Femur (tissue), 1 donor: ENCODE measurements around the gene LENG1.
A peak's percentile ranks its signal among the peaks of the same experiment; 100 is the strongest.

ENCODE experiments used
- DNase-seq: peaks from one replicate; pipeline ENCODE4 v3.0.0-alpha.2; 2017

LENG1 gene

DNA sequence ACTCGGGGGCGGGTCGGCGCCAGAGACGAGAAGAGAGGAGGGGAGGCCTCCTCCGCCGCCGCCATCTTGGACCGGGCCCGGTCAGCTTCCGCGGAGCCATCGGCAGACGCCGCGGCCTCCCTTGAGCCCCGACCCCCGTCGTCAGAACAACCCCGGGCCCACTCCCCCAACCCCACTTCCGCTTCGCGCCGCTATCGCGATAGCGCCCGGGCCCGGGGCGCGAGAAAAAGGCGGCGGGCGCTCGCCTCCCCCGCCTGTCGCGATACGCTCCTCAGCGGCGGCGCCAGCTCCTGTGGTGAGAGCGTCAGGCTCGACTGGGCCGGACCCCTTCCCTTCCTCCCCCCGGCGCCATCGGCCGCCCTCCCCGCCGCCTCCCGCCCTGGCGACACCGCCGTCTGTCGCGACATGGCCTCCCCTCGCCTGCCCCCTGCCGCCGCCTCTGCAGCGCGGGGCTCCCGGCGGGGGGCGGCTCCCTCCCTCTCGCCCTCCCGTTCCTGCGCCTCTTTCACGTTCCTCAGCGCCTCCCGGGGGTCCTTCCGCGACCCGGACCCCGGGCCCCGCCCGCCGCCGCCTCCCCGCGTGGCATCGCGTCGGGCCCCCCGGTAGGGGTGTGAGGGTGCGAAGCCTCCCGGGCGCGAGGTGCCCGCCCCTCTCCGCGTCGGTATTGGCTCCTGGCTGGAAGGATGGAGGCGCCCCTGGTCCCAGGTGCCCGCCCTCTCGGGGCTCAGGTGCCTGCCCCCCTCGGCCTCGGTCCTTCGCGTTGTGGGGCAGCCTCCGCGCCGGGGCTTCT lies 21.6 kb downstream of the LENG1 start, which contains the start of gene CNOT3:
TSS of gene CNOT3 (plus strand) at position 64 of the 790 bp plus-strand sequence. CDS start 5,217 bp downstream, outside the sequence.
- DNase-seq: no peak

DNA sequence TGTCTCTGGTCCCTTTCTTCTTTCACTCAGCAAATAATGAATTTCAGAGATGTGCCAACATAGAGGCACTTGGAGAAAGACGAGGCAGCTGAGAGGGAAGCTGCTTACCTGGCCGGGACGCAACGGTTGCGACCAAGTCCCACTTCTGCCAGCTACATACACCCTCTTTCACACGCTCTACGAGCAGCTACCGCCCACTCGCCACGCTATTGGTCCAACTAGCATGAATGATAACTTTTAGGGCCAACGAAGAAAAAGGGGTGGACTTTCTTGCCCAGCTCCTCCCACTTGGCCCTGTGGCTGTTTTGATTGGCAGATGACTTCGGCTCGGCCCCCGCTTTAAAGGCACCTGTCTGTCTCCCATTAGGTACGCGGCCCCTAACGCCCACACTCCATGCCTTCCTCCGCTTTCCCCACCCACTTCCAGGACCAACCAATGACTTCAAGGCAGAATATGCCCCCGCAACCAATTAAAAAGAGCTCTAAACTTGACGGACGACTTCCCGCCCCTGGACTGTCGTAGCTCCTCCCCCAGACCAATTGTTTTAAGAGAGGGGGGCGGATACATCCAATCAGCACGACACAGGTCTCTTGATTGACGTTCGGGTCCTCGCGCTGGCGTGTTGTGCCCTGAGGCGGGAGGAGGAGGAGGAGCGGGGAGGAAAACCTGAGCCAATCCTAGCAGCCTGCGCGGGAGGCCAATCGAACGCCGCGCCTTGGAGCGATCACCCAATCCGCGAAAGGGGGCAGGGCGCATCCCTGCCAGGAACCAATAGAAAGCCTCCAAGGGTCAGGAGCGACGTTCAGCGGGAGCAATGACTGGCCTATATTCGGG lies 22.4 kb downstream of the LENG1 start:
- DNase-seq: peak; percentile 100

DNA sequence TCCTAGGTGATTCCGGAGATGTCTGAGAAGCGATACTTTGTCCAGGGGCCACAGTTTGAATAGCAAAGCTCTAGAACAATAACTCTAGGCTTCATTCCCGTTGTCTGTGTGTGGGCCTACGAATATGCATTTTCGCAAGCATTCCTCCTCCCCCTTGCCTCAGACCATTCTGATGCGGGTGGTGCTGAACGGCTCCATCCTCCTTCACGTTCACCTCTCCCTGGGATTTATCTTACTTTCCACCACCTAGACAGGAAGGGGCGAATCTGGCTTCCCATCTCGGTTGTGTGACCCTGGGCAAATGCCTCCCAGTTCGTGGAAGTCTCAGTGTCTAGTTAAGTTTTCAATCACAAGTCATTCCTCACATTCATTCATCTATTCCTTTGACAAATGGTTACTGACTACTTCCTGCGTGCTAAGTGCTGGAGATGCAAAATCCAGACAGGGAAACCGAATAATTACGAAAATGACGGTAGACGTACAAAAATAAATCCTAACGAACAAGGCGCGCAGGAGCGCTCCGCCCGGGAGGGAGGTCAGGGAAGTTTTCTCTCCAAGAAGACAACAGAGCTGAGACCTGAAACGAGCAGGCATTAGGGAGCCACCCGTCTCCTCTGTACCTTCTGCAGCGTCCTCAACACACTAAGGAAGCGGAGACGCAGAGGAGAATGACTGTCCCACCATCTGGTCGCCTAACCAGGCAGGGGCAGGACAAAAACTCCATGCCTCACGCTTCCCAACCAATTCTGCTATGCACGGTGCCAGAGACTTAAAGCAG lies 23.2 kb downstream of the LENG1 start:
- no peak for DNase-seq

DNA sequence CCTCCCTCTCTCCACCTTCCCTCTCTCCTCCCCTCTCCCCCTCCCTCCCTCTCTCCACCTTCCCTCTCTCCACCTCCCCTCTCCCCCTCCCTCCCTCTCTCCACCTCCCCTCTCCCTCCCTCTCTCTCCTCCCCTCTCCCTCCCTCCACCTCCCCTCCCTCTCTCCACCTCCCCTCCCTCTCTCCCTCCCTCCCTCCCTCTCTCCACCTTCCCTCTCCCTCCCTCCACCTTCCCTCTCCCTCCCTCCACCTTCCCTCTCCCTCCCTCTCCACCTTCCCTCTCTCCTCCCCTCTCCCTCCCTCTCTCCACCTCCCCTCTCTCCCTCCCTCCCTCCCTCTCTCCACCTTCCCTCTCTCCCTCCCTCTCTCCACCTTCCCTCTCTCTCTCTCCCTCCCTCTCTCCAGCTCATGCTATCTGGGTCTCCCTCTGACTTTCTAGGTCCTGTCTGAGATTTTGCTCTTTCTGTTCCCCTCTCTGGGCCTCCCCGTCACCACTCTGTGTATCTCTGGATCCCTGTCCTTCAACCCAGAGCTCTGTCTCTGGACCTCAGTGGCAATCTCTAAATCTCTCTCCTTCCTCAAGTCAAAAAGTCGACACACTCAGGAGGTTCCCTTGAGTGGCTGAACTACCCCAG lies 25.4 kb downstream of the LENG1 start:
- no peak for DNase-seq

DNA sequence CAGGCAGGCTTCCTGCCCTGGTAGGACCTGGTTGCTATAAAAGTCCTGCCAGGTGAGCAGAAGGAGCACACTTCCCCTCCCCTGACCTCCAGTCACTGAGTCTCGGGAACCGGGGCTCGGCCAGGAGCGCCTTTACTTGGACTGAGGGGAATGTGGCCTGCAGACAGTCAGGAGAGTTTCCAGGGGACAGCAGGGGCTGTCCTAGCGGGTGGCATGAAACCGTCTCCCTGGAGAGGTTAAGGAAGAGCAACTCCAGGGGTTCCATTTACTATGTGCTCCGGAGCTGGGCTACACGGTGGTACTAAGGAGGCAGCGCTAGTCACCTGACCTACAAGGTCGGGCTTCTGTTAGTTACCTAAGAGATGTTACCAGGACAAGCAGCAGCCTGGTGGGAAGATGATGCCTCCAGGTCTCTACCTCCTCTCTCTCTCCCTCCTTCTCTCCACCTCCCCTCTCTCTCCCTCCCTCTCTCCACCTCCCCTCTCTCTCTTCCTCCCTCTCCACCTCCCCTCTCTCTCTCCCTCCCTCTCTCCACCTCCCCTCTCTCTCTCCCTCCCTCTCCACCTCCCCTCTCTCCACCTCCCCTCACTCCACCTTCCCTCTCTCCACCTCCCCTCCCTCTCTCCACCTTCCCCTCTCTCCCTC lies 26.1 kb downstream of the LENG1 start:
- no peak for DNase-seq

DNA sequence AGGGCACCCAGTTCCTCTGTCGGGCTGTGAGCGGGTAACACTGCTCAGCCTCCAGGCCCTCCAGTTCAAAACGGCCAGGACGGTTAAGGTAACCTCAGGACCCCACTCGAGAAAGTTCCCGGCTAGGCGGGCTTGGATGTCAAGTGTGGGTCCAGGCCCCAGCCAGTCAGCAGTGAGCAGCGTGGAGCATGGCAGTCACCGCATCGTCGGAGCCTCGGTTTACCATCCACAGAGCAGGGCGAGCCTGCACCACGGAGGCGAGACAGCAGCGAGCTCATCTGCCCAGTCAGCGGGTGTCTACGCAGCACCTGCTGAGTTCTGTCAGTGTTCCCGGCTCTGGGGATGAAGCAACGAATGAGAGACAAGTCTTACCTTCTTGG lies 29.9 kb downstream of the LENG1 start:
- no peak for DNase-seq

DNA sequence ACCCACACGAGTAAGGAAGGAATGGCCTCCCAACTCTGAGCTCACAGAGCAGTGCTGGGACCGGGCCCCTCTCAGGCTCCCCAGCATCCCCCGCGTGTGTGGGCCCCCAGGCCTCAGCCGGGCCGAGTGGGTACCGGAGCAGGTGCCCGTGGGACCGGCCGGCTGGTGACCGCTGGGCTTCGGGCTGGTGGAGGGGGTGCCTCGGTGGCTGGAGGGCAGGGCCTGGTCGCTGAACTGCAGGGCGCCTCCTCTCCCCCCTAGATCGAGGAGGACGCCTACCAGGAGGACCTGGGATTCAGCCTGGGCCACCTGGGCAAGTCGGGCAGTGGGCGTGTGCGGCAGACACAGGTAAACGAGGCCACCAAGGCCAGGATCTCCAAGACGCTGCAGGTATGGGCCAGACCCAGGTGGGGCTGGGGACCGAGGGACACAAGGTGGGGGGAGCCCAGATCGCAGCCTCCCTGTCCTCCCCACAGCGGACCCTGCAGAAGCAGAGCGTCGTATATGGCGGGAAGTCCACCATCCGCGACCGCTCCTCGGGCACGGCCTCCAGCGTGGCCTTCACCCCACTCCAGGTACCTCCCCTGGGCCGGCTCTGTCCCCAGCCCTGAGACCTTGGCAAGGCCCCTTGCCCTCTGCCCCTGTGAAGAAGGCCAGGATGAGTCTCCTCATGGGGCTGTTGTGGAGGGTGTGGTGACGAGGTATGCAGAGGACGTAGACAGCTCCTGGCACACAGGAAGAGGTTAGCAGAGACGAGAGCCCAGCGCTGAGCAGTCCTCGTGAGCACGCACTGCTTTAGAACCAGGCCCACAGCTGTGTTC lies 30.5 kb downstream of the LENG1 start:
- DNase-seq: no peak

DNA sequence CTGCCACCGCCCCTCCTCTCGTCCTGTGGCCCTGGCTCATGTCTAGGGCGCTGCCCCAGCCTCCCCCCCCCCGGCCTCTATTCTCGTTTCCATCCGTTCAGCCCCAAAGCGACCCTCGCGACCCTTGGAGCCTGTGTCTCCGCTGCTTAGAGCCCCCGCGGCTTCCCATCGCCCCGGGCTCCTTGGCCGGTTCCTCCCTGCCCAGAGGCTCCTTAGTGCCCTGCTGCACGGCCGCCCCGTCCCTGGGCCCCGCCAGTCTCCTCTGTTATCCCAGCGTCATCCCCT lies 31.1 kb downstream of the LENG1 start:
- DNase-seq: no peak

DNA sequence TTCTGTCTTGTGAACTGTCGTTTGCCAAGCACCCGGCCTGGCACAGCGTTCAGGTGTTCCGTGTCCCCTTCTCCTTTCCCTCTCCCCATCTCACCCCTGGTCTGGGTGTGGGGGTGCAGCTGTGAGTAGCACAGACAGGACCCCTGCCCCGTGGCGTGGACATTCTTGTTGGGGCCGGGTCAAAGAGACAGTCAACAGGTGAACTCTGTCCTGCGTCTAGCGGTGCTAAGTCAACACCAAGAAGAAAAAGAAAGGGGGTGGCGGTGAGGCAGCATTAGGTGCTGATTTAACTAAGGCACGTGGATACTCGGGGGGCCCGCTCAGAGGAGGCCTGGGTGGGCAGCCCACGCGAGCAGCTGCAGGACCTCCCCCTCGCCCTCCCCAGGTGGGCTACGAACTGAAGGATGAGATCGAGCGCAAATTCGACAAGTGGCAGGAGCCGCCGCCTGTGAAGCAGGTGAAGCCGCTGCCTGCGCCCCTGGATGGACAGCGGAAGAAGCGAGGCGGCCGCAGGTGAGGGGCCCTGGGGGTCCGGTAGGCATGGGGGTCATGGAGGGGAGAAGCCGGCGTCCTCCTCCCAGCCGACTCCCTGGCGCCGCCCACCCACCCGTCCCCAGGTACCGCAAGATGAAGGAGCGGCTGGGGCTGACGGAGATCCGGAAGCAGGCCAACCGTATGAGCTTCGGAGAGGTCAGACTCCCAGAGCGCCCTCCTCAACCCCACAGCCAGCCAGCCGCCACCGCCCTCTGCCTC lies 31.7 kb downstream of the LENG1 start:
- DNase-seq: no peak

DNA sequence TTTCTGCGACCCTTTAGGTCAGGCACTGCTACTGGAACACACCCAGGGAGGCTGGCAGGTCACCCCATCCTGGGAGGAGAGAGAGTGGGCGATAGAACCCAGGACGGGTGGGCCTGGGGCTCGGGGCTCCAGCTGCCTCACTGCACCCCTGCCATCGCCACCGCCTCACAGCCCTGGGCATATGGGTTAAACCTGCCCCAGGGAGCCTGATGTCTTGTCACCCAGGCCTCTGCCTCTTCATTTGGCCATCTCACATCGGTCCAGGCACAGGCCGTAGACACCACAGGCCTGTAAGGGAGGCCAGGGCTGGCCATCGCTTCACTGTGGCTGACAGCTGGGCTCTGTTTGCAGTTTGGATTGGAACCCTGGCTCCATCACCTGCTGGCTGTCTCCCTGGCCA lies 33.8 kb downstream of the LENG1 start:
- DNase-seq: no peak

DNA sequence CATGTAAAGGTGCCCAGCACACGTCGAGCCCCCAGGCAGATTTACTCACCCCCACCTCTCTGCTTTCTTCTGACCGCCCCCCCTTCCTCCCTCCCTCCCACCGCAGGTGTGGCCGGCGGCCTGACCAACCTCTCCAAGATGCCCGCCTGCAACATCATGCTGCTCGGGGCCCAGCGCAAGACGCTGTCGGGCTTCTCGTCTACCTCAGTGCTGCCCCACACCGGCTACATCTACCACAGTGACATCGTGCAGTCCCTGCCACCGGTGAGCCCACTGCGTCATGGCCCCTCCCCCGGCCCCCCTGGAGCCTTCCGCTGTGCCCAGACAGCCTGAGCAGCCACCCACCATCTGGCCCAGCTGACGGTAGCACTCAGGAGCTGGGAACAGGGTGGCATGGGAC lies 35.1 kb downstream of the LENG1 start:
- no peak for DNase-seq

DNA sequence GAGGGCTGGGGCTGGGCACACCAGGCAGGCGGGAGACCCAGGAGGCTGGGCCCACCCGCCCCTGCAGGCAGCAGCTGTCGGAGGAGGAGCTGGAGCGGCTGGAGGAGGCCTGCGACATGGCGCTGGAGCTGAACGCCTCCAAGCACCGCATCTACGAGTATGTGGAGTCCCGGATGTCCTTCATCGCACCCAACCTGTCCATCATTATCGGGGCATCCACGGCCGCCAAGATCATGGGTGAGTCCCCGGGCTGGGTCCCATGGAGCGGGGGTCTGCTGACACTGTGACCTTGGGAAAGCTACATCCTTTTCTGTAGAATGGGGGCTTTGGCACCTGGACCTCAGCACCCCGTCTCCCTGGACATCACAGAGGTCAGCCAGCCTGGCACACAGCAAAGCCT lies 35.8 kb downstream of the LENG1 start:
- DNase-seq: no peak

DNA sequence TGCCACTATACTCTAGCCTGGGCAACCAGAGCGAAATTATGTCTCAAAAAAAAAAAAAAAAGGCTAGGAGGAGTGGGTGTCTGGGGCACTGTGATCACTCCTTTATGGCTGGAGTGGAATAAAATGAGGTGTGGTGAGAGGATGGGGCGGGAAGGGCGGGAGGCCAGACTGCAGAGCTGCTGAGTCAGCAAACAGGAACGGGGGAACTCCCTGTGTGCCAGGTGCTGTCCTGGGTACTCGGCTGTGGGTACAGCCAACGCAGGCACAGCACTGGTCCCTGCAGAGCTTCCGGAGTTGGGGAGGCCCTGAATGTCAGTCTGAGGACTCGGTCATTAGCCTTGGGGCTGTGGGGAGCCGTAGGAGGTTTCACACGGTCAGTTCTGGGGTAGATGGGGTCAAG lies 38.3 kb downstream of the LENG1 start:
- no peak for DNase-seq

DNA sequence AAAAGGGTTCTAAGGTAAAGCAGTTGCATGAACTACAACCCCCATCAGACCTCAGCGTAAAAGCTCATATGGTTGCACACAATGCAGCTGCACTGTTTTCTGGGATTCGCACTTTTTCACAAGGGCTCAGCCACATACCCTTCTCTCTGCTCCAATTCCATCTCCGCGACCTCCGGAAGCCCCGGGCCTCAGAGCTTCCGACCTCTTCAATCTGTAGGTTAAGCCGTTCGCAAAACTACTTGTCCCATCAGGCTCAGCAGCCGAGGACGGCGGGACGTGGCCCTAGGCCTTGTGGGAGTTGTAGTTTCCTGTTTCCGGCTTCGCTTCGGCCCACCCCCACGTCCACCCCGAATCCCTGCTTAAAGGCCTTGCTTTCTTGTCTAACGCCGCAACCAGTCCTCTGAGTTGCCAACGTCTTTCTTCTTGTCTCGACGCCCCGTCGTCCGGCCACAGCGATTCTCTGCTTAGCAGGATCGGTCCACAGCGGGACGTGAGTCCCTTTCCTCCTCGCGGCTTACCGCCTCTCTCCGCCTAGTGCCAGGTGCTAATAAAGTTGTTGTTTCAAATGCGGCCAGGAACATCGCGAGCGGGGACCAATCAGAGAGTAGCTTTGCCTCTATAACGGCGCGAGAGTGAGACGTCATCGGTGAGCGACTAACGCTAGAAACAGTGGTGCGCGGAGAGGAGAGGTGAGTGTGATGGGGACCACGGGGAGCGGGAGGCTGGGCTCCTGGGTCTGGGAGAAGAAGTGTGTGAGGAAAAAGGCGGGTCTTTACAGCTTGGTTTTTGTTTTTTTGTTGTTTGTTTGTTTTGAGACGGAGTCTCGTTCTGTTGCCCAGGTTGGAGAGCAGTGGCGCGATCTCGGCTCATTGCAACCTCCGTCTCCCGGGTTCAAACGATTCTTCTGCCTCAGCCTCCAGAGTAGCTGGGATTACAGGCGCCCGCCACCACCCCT lies 44.1 kb downstream of the LENG1 start, which contains the start of the genes PRPF31 and TFPT:
TSS of gene PRPF31 (plus strand) at position 646 of the 955 bp plus-strand sequence. CDS start 2,525 bp downstream, outside the sequence.
TSS of gene TFPT (minus strand) at position 549 of the 955 bp plus-strand sequence. CDS start at position 161, 388 bp downstream.
- DNase-seq: peak; percentile 97

DNA sequence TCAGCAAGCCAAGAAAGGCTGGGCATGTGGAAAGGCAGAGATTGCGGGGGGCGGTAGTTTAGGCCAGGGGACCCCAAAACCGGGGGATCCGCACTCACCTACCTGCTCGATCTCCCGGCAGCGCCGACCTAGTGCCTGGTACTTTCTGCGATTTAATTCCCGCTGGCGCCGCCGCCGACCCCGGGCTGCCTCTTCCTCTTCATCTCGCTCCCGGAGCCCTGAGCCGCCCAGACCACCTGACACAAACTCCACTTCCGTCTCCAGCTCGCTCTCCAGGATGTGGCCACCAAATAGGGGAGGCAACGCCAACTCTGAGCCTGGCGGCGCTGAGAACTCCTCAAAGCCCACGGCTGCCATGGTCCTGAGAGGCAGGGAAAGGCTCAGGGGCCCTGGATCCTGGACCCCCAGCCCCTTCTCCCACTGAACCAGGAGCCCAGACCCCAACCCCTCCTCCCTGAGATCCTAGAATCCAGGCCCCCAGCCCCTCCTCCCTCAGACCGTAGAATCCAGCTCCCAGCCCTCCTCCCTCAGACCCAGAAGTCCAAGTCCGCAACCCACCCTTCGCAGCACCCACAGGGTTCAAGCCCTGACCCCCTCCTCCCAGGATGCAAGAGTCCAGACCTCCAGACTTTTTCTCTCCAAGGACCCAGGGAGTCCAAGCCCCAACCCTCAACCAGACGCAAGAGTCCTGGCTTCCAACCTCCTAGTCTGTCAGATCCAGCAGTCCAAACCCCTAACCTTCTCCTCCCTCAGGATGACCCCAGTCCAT lies 45.0 kb downstream of the LENG1 start:
- DNase-seq: no peak

DNA sequence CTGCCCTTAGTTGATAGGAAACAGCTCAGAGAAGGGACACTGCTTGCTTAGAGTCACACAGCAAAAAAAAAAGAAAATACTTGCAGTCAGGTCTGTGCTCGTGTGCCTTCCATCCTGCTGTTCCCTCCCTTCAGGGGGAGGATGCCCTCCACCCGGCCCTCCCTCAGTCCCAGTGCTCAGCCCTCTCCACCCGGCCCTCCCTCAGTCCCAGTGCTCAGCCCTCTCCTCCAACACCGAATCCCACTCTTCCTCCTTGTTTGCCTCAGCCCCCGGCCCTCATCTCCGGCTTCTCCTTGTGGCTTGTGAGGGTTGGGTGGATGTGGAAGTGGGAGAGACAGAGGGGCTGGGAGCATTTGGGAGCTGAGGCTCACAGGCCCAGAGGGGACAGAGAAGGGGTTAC lies 49.9 kb downstream of the LENG1 start:
- DNase-seq: no peak

DNA sequence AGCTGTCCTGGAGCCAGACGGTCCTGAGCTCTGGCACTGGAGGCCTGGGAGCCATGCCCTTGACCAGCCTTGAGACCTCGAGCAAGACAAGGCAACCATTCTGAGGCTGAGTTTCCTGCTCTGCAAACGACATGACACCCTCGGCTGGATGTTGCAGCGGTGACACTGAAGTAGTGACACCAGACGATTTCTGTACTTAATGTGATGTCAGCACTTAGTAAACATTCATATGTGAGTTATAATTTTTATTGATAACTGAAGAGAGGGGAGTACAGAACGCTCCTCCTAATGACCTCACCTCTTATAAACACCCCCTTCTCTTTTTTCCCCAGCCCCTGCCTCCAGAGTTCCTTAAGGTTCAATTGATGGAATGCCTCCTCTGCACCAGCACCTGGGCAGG lies 51.0 kb downstream of the LENG1 start:
- DNase-seq: no peak

DNA sequence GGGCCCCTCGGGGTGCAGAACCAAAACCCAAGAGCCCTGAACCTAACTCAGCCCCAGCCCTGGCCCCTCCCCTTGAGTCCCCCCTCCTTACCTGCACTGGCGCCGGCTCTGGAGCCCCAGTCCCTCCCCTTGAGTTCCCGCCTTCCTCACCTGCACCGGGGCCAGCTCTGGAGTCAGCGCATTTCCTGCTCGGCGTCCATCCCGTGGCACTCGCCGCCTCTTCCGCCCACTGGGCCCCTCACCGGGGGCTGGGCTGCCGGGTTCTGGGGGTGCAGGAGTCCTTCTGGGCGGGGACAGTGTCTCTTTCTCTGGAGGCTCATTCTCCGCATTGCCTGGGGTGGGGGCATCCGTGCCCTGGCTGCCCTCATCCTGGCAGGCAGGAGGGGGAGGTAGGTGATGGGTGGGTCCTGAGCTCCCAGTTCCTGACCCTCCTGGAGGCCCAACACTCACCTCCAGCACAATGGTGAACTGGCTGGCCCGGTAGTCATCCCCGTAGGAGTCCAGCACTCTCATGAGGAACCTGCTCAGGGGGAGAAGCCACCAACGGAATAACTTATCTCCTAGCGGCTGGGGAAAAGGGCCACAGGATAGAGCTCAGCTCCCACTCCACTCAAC lies 51.5 kb downstream of the LENG1 start:
- peak; percentile 13 for DNase-seq
